Activated CD4-positive, alpha-beta T cell treated with anti-CD3 and anti-CD28 coated beads for 48 hours (primary cell): ENCODE results near the gene CXCL12.

Experiments
- DNase-seq: peaks from one replicate; pipeline ENCODE4 v3.0.0-alpha.2; 2020

CXCL12 gene

DNA sequence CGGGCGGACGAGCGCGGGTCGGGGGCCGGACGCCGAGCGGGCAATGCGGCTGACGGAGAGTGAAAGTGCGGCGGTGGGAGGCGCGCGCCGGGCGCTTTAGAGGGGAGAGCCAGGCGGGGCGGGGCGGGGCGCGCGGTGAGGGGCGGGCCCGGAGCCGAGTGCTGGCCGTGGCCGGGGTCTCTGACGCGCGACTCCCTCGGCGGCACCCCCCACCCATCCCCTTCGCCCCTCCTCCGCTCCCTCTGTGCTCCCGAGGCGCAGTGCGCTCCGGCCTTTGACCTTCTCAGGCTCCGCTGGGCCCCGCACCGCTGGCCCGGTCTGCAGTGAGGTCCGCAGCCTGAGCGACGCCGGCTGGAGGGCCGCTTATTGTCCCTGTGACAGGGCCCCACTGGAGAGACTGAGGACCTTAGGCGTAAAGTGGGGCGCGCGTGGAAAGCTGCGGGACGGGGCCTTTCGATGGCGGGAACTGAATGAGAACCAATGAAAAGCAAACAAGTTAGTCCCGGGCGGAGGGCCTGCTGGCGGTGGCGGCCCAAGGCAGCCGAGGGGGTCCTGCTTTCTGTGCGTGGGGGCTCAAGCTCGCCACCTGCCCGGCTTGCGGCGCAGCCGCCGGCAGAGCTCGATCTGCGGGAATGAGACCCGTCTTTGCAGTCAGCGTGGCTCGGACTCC lies at the start of gene CXCL12:
Gene CXCL12, minus strand, starts transcription at position 72 of the 670 bp plus-strand sequence. CDS start 92 bp downstream, outside the sequence.
- no peak for DNase-seq

DNA sequence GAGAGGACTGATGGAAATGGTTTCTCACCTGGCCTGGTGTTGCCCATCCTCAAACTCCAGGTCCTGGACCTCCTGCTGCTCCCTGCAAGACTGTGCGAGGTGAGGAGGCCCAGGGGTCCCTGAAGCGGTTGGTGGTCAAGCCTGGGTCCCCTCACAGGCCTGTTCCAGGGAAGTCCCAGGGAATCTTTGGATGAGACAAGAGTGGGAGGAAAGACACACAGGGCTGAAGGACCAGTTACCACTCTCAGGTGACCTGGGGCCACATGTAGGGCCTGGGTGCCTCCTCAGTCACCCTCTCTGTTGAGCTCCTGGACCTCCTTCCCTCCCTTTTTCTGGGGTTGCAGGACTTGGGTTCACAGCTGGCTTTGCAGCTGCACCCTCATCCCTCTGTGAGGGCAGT lies 42.6 kb upstream of the CXCL12 start:
- no peak for DNase-seq

DNA sequence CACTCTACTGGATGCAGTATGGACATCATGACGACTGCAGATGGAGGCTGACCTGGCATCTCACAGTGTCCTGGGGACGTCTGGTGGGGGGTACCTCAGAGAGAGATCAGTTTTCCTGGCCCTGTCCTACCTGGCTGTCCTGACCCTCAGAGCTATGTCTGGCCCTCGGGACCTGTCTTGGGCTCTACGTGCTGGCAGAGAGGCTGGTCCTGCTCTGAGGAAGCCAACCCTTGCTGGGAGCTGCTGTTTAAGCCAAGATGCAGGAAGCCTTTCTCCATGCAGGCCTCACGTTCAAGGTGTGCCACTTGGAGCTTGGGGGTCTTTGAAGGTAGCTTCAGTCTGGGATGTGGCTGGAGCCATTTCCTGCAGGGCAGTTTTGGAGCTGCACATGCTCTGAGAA lies 42.1 kb upstream of the CXCL12 start:
- no peak for DNase-seq

DNA sequence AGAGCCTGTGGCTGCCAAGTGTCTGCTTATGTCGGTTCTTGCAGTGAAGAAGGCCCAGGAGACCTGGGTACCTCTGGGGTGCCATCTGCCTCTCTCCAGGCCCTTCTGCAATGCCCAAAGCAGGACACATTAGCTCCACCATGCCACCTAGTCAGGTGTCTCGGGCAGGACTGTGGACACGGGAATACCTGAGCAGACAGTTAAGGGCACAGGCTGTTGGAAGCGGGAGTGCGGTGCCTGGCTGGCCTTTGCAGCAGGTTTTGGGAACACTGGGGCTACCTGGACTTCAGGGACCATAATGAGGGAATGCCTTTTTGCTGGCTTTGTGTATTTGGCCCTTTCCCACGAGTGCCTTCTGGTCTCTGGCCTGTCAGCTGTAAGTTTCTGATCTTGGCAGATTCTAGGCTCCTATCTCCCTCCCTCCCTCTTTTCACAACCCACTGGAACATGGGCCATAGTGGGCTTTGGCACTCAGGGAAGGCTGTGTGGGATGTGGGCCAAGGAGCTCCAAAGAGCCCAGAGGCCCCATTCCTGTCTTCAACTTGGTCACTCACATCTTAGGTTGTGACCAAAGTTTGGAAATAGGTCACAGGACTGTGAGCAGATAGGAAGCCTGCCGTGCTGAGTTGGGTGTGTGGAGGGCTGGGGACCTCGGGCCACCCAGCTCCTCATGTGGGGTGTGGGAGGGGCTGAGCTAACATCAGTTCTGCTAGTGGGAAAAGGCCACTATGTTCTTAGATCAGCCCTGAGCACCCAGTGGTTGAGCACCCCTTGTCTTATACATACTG lies 41.5 kb upstream of the CXCL12 start:
- no peak for DNase-seq

GRCh38 chr10:44425466-44425865 lies 40.6 kb upstream of the CXCL12 start:
- DNase-seq, result no peak

DNA sequence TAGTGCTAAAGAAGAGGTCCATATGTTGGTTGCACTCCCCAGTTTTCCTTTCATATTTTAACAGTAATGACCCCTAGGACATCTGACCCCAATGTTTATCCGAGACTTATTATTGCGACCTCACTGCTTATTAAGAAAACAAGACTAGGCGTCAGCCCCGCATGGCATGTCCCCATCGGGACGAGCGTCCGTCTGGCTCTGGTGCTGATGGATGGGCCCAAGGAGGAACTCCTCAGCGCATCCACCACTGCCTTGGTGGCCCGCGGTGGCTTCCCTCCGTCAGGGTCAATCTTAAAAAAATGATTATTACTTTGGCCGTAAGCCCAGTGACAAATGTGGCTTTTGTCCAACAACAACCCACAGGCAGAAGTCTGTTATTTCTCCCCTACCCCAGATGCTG lies 40.1 kb upstream of the CXCL12 start:
- DNase-seq, result no peak

GRCh38 chr10:44424298-44424697 lies 39.4 kb upstream of the CXCL12 start:
- no peak for DNase-seq

DNA sequence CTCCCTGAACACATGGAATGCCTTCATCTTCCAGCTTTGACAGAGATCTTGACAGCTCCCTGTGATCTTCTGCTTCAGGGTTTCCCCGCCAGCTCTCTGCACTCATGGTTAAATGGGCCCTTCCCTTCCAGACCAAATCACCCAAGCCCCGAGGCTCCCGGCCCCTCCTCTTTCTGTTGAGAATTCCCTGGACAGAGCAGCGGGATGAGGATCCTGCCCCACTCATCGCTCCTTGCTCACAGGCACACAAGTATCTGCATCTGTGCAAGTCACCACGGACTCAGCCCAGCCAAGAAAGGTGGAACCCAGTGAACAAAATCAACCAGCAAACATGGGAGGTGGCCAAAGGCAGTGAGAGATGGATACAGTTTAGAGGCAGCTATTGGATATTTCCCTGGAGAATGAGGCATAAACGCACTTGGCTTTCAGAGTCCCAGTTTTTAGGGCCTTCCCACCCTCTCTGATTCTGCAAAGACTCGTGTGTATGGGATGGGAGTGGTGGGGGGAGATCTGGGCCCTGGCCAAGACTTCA lies 37.7 kb upstream of the CXCL12 start:
- no peak for DNase-seq

DNA sequence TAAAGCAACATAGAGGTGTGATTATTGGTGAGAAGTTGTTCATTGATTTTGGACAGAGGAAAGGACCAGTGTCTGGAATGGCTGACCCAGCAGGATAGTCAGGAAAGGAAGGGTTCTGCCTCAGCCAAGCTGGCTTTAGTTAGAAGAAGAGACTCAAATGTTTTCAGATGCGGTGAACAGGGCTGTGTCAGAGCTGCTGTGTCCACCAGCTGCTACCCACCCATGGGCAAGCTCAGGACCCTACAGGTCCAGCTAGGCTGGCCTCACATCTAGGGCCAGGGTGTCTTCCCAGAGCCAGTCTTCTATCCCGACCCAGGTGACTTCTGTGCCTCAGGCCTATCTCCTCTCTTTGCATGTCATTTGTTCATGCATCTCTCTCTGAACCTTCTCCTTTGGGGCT lies 37.3 kb upstream of the CXCL12 start:
- DNase-seq, result no peak

- no peak for DNase-seq
These were observed 35.1 kb upstream of the CXCL12 start for GRCh38 chr10:44419790-44420549.

DNA sequence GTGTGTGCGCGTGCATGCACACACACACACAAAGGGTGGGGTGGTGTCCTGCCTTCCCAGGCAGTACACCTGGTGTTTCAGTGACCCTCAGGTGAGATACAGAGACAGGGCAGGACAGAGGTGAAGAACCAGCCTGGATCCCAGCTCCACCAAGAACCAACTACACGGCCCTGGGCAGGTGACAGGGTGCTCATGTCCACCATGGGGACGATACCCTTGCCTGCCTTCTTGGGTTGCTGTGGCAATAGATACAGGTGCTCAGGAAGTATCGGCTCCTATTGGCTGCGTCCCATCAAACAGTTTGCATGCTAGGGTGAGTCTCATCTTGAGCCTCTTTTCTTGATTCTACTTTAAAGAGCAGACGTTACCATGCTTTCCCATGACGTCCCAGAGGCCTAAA lies 33.7 kb upstream of the CXCL12 start:
- no peak for DNase-seq

DNA sequence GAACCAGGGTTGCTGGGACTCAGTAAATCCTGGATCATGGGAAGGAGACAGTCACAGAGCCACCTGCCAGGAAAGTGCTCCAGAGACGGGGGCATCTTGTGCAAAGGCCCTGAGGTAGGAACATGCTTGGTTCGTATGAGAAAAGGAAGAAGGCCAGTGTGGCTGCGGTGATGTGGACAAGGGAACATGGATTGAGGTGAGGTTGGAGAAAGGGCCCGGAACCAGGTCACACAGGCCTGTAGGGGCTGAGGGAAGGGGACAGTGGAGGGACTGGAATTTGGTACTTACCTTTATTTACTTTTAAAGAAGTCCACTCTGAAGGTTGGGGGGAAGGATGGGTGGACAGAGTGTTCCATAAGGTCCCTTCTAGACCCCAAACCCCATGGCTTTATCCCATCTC lies 32.9 kb upstream of the CXCL12 start:
- no peak for DNase-seq

DNA sequence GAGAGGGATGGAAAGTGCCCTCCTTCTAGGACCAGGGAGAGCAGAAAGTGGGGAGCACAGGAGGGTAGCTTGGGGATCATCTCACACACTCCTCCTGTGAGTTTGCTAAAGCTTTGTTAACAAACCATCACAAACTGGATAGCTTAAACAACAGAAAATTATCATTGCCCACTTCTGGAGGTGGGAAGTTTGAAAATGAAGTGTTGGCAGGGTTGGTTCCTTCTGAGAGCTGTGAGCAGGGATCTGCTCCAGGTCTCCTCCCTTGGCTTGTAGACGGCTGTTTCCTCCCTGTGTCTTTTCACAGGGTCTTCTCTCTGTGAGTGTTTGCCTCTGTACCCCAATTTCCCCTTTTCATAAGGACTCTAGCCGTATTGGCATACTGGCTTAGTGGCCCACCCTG lies 32.0 kb upstream of the CXCL12 start:
- no peak for DNase-seq

- DNase-seq, result no peak
These were observed 31.3 kb upstream of the CXCL12 start for GRCh38 chr10:44416021-44416771.

- DNase-seq, result no peak
These were observed 30.2 kb upstream of the CXCL12 start for GRCh38 chr10:44415121-44415520.

DNA sequence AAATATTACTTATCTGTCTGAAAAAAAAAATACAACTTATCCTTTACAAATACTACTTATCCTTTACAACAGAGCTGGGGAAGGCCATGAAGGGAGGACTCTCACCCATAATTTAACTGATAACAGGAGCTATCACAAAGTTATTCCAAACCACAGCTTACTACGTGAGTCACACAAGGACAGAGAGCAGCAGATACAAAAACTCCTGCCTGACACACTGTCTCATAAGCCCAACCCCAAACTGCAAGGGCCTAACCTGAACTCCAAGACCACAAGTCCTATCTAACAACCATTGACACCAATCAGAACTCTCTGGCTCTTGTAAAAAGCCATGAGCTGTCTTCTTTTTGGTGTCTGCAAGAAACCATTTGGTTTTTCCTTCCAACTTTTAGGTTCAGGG lies 28.5 kb upstream of the CXCL12 start:
- no peak for DNase-seq

DNA sequence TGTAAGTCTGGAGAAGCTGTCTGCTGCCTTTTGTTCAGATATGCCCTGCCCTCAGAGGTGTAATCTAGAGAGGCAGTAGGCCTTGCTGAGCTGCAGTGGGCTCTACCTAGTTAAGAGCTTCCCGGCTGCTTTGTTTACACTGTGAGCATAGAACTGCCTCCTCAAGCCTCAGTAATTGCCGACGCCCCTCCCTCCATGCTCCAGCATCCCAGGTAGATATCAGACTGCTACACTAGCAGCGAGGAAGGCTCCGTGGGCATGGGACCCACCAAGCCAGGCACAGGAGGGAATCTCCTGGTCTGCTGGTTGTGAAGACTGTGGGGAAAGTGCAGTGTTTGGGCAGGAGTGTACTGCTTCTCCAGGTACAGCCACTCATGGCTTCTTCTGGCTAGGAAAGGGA lies 26.4 kb upstream of the CXCL12 start:
- DNase-seq, result no peak

- DNase-seq, result no peak
These were observed 20.0 kb upstream of the CXCL12 start for GRCh38 chr10:44404741-44405437.

- DNase-seq, result no peak
These were observed 17.7 kb upstream of the CXCL12 start for GRCh38 chr10:44402465-44403195.

DNA sequence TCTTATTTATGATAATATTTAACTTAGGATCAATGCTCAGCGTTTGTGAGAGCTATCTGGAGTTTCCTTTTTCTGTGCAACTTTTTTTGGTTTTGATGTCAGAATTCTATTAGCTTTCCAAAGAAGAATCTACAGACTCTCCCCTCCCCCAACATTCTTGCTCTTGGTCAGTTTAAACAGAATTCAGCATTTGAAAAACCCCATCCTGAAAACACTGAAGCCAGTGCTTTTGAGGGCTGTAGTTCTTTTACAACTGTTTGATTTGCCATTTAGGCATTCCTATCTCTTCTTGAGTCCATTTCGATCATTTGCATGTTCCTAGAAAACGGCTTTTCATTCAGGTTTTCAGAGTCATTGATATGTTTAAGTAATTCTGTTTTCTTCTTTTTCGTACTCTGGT lies 15.6 kb upstream of the CXCL12 start:
- no peak for DNase-seq

- no peak for DNase-seq
These were observed 15.0 kb upstream of the CXCL12 start for GRCh38 chr10:44399659-44400451.
